WTC11 (cell line): ENCODE measurements around the gene RIMS4. TPM values are rescaled to one million over a fixed set of nuclear protein-coding genes. Genes with fewer than 3 reads are reported as not detected.

Experiments used
- ATAC-seq: fragments of 200-7000 bp; cut with Tn5 transposase; 2 replicates; pipeline ENCODE4 v1.10.0; 2021; ENCODE audit warnings: mild to moderate bottlenecking, moderate library complexity
- CTCF ChIA-PET: fragments of 300-600 bp; sonication (Branson Sonifier 250); formaldehyde crosslinking; loops from one replicate; lab custom pipeline; 2021; ENCODE audit warnings: antibody characterized with exemption; lab: Charles Lee
- POLR2A ChIA-PET: fragments of 350-600 bp; sonication (Branson Sonifier 250); formaldehyde crosslinking; loops from one replicate; lab custom pipeline; 2021; ENCODE audit warnings: antibody characterized with exemption; lab: Charles Lee
- DNase-seq: peaks from one replicate; pipeline ENCODE4 v3.0.0; 2021; ENCODE audit warnings: low spot score
- H3K27ac Mint-ChIP-seq: 2 replicates; pipeline ENCODE4 v1.8.0; 2021; ENCODE audit warnings: mixed read lengths
- H3K27me3 Mint-ChIP-seq: 2 replicates; pipeline ENCODE4 v1.8.0; 2021; ENCODE audit warnings: low read depth, mild to moderate bottlenecking, moderate library complexity, mixed read lengths
- H3K36me3 Mint-ChIP-seq: 2 replicates; pipeline ENCODE4 v1.8.0; 2021; ENCODE audit warnings: mixed read lengths
- H3K4me1 Mint-ChIP-seq: 2 replicates; pipeline ENCODE4 v1.8.0; 2022; ENCODE audit warnings: mixed read lengths
- H3K4me3 Mint-ChIP-seq: 2 replicates; pipeline ENCODE4 v1.8.0; 2021; ENCODE audit warnings: mild to moderate bottlenecking, moderate library complexity, mixed read lengths
- H3K9me3 Mint-ChIP-seq: 2 replicates; pipeline ENCODE4 v1.8.0; 2021; ENCODE audit warnings: mixed read lengths
- CREM ChIP-seq: sonication (generic); formaldehyde crosslinking; IDR thresholded peaks from 2 replicates; pipeline ENCODE4 v1.8.1; 2022; ENCODE audit warnings: mild to moderate bottlenecking, missing genetic modification reagents, moderate library complexity
- E2F1 ChIP-seq: sonication (generic); formaldehyde crosslinking; IDR thresholded peaks from 2 replicates; pipeline ENCODE4 v1.8.0; 2022; ENCODE audit warnings: mild to moderate bottlenecking, missing genetic modification reagents
- ESRRA ChIP-seq: sonication (generic); formaldehyde crosslinking; IDR thresholded peaks from 2 replicates; pipeline ENCODE4 v1.8.1; 2022; ENCODE audit warnings: mild to moderate bottlenecking, missing genetic modification reagents, borderline replicate concordance
- IRF2 ChIP-seq: sonication (generic); formaldehyde crosslinking; IDR thresholded peaks from 2 replicates; pipeline ENCODE4 v1.8.0; 2022; ENCODE audit warnings: low read depth, missing genetic modification reagents, borderline replicate concordance
- NR2C2 ChIP-seq: sonication (generic); formaldehyde crosslinking; IDR thresholded peaks from 2 replicates; pipeline ENCODE4 v1.8.0; 2022; ENCODE audit warnings: mild to moderate bottlenecking, missing genetic modification reagents
- RELA ChIP-seq: sonication (generic); formaldehyde crosslinking; IDR thresholded peaks from 2 replicates; pipeline ENCODE4 v1.8.1; 2022; ENCODE audit warnings: missing genetic modification reagents, mild to moderate bottlenecking, borderline replicate concordance
- RORB ChIP-seq: fragments of 250-450 bp; sonication (Bioruptor Pico); IDR thresholded peaks from 2 replicates; pipeline ENCODE4 v1.9.0; 2021; ENCODE audit warnings: mild to moderate bottlenecking
- STAT6 ChIP-seq: sonication (generic); formaldehyde crosslinking; conservative IDR thresholded peaks from 2 replicates; pipeline ENCODE4 v1.8.1; 2023; ENCODE audit warnings: mild to moderate bottlenecking, low read depth, missing genetic modification reagents, moderate library complexity
- TP53 ChIP-seq: sonication (generic); formaldehyde crosslinking; IDR thresholded peaks from 2 replicates; pipeline ENCODE4 v1.8.1; 2023; ENCODE audit warnings: mild to moderate bottlenecking, missing genetic modification reagents
- ZNF138 ChIP-seq: sonication (generic); formaldehyde crosslinking; conservative IDR thresholded peaks from 2 replicates; pipeline ENCODE4 v1.8.1; 2022; ENCODE audit warnings: mild to moderate bottlenecking, moderate library complexity, missing genetic modification reagents
- total RNA-seq: library from RNA; stranded (reverse); gene quantifications from 3 replicates; pipeline ENCODE4 v1.2.3, GENCODE V29; 2021
- TF ChIP-seq, protein P1 (sequence below): sonication (generic); formaldehyde crosslinking; IDR thresholded peaks from 2 replicates; pipeline ENCODE4 v1.8.0; 2023; ENCODE audit warnings: missing genetic modification reagents
- TF ChIP-seq, protein P2 (sequence below): sonication (generic); formaldehyde crosslinking; IDR thresholded peaks from 2 replicates; pipeline ENCODE4 v1.8.1; 2022; ENCODE audit warnings: mild to moderate bottlenecking, missing genetic modification reagents, moderate library complexity, borderline replicate concordance
- TF ChIP-seq, protein P3 (sequence below): sonication (generic); formaldehyde crosslinking; IDR thresholded peaks from 2 replicates; pipeline ENCODE4 v1.8.1; 2023; ENCODE audit warnings: mild to moderate bottlenecking, missing genetic modification reagents, borderline replicate concordance

The RIMS4 gene
- total RNA-seq, 1 experiment from 2014 or later = 24.8 TPM

- Mint-ChIP-seq H3K4me1 (peaks cover 2% of the 10 kb centered on the region; the same call in 1 of the 2 replicates), H3K27me3 (no peaks in the 10 kb centered on the region)
Measured at GRCh38 chr20:44770484-44771171, 39.7 kb downstream of the RIMS4 start.

DNA sequence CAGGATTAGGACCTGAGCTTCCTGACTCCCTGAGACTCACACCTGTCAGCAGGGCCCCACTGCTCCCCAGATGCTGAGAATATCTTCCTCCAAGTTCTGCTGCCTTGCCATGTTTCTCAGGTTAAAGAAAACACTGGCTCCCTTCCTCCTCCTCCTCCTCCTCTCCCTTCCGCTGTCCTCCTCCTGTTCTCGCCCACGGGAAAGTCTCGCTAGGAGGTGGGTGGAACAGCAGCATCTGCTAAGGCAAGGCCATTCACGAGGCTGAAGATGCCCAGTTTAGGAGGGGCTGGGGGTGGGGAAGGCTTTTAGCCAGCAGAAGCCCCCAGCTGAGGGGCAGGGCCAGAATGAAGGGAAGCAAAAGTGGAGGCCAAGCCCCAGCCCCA lies 40.9 kb downstream of the RIMS4 start:
- H3K27me3 Mint-ChIP-seq = no peaks in the 10 kb centered on the region
- H3K36me3 Mint-ChIP-seq = no peaks in the 10 kb centered on the region
- peaks cover 4% of the 10 kb centered on the region; the same call in 1 of the 2 replicates for H3K4me1 Mint-ChIP-seq
- H3K27ac Mint-ChIP-seq = no peak overlapping the region; the same call in 1 of the 2 replicates
- no peak for DNase-seq
- ChIA-PET POLR2A (no interaction called here), CTCF (interaction anchor here (1.5 to 3.4 kb wide), 2 partner anchors 16 to 22 kb away, joined by 3 to 8 read pairs; no protein-coding TSS in a partner anchor)
- H3K9me3 Mint-ChIP-seq = no peaks in the 10 kb centered on the region
- TF ChIP-seq, protein P1, sequence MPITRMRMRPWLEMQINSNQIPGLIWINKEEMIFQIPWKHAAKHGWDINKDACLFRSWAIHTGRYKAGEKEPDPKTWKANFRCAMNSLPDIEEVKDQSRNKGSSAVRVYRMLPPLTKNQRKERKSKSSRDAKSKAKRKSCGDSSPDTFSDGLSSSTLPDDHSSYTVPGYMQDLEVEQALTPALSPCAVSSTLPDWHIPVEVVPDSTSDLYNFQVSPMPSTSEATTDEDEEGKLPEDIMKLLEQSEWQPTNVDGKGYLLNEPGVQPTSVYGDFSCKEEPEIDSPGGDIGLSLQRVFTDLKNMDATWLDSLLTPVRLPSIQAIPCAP = no peak
- no peak for TF ChIP-seq CREM
- no peak for TF ChIP-seq ZNF138
- TF ChIP-seq E2F1 = no peak
- TF ChIP-seq TP53 (CRISPR knock-in tag) = no peak
- TF ChIP-seq RELA (CRISPR knock-in tag) = no peak
- TF ChIP-seq STAT6 (CRISPR knock-in tag) = no peak
- TF ChIP-seq, protein P2, sequence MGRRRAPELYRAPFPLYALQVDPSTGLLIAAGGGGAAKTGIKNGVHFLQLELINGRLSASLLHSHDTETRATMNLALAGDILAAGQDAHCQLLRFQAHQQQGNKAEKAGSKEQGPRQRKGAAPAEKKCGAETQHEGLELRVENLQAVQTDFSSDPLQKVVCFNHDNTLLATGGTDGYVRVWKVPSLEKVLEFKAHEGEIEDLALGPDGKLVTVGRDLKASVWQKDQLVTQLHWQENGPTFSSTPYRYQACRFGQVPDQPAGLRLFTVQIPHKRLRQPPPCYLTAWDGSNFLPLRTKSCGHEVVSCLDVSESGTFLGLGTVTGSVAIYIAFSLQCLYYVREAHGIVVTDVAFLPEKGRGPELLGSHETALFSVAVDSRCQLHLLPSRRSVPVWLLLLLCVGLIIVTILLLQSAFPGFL (CRISPR knock-in tag) = no peak
- TF ChIP-seq, protein P3, sequence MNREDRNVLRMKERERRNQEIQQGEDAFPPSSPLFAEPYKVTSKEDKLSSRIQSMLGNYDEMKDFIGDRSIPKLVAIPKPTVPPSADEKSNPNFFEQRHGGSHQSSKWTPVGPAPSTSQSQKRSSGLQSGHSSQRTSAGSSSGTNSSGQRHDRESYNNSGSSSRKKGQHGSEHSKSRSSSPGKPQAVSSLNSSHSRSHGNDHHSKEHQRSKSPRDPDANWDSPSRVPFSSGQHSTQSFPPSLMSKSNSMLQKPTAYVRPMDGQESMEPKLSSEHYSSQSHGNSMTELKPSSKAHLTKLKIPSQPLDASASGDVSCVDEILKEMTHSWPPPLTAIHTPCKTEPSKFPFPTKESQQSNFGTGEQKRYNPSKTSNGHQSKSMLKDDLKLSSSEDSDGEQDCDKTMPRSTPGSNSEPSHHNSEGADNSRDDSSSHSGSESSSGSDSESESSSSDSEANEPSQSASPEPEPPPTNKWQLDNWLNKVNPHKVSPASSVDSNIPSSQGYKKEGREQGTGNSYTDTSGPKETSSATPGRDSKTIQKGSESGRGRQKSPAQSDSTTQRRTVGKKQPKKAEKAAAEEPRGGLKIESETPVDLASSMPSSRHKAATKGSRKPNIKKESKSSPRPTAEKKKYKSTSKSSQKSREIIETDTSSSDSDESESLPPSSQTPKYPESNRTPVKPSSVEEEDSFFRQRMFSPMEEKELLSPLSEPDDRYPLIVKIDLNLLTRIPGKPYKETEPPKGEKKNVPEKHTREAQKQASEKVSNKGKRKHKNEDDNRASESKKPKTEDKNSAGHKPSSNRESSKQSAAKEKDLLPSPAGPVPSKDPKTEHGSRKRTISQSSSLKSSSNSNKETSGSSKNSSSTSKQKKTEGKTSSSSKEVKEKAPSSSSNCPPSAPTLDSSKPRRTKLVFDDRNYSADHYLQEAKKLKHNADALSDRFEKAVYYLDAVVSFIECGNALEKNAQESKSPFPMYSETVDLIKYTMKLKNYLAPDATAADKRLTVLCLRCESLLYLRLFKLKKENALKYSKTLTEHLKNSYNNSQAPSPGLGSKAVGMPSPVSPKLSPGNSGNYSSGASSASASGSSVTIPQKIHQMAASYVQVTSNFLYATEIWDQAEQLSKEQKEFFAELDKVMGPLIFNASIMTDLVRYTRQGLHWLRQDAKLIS = no peak
- TF ChIP-seq RORB (CRISPR knock-in tag) = no peak
- TF ChIP-seq IRF2 (CRISPR knock-in tag) = no peak
- H3K4me3 Mint-ChIP-seq = no peak overlapping the region
- ATAC-seq = no peak

More at GRCh38 chr20:44770484-44771171, 39.7 kb downstream of the RIMS4 start:
- no peak; the same call in 1 of the 2 replicates for ATAC-seq
- no peaks in the 10 kb centered on the region for H3K36me3 Mint-ChIP-seq
- H3K4me3 Mint-ChIP-seq = no peak overlapping the region
- CTCF ChIA-PET = interaction anchor here (1.0 to 3.4 kb wide), 2 partner anchors 23 to 115 kb away, joined by 3 to 8 read pairs; partner anchors contain the start of gene YWHAB
- no peak for TF ChIP-seq NR2C2 (CRISPR knock-in tag)
- TF ChIP-seq ESRRA (CRISPR knock-in tag) = peak; percentile 89; the same call in 1 of the 2 replicates
- no peak for DNase-seq
- POLR2A ChIA-PET = no interaction called here
- no peak overlapping the region for H3K27ac Mint-ChIP-seq
- no peaks in the 10 kb centered on the region for H3K9me3 Mint-ChIP-seq
